ENCODE data around the gene CHST15.

The CHST15 gene

DNA sequence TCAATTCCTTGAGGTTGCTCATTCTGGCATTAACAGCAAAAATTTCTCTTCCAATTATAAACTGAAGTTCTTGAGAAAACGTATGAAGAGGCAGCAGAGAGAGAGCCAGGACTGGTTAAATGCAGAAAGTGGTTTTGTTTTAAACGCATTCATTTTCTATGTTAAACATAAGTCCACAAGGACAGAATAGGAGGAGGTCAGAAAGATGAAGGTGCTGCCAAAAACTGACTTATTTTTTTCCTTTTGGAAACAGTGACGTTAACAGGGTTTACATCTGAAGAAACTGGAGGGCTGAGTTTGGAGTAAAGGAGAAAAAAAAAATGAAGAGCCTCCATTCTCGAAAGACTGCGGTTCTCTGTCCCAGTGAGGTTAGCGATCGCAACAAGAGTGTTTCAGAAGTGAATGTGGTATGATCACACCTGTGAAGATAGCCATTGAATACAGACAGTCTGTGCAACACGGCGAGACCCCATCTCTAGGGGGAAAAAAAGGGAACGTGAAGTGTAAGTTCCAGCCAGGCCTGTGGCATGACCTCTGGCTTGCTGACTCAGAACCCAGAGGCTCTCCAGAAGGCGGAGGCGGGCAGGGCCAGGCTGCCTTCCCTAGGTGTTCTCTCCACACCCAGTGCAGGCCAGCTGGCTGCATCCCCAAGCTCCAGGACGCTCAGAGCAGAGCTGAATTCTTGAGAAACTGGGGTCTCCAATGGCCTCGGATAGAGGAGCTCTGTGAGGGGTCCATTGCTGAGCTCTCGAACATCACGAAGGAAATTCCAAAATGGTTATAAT lies 84.0 kb downstream of the CHST15 start:
- intact Hi-C loops (cut with micrococcal nuclease) = no loop called here
- Mint-ChIP-seq H3K4me1 (ENCODE audit: low read depth) (peaks cover 21% of the 10 kb centered on the region), H3K27ac (no peak overlapping the region), H3K9me3 (peaks cover 14% of the 10 kb centered on the region), H3K4me3 (no peak overlapping the region), H3K36me3 (ENCODE audit: low read depth) (peaks cover 81% of the 10 kb centered on the region), H3K27me3 (peaks cover 22% of the 10 kb centered on the region)

DNA sequence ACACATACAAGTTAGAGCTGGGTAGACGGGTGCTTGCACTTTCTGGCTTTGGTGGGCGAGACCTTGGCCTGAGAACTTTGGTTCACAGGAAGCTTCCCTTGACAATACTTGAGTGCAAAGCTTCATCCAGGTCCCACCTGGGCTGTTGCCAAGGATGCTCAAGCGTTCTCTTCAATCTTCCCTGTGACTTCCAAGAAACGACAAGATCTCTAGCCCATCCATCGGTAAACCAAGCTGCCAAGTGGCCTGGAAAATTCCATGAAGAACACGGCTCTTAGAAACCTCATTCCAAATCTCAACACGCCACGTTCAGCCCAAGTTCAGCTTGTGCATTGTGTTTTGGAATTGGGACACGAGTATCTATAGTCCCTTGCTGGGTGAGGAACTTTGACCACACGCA lies 84.7 kb downstream of the CHST15 start:
- H3K36me3 Mint-ChIP-seq (ENCODE audit: low read depth) = peaks cover 76% of the 10 kb centered on the region
- no peak overlapping the region for H3K27ac Mint-ChIP-seq
- H3K27me3 Mint-ChIP-seq = peaks cover 23% of the 10 kb centered on the region
- intact Hi-C loops (cut with micrococcal nuclease) = no loop called here
- no peak overlapping the region for H3K4me3 Mint-ChIP-seq
- peaks cover 8% of the 10 kb centered on the region for H3K9me3 Mint-ChIP-seq
- peaks cover 14% of the 10 kb centered on the region for H3K4me1 Mint-ChIP-seq (ENCODE audit: low read depth)

DNA sequence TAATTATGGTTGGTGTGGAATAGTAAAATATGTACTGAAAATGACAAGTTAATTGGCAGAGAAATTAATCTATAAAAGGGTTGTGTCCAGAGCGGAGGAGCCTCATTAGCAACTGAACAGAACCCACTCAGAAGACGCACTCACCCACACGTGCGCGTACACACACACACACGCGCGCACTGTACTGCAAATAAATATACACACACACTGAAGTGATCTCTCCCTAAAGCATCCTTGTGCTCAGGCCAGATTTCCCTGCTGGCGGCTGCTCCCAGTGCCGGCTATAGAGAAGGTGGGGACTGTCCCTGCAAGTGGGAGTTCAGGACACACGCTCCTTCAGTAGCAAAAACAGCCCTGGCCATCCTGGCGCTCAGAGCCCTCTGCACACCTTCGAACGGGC lies 85.2 kb downstream of the CHST15 start:
- intact Hi-C loops (cut with micrococcal nuclease) = no loop called here
- Mint-ChIP-seq H3K27ac (no peak overlapping the region), H3K9me3 (peaks cover 3% of the 10 kb centered on the region), H3K27me3 (peaks cover 23% of the 10 kb centered on the region), H3K4me3 (no peak overlapping the region), H3K4me1 (ENCODE audit: low read depth) (peaks cover 11% of the 10 kb centered on the region), H3K36me3 (ENCODE audit: low read depth) (peaks cover 71% of the 10 kb centered on the region)

DNA sequence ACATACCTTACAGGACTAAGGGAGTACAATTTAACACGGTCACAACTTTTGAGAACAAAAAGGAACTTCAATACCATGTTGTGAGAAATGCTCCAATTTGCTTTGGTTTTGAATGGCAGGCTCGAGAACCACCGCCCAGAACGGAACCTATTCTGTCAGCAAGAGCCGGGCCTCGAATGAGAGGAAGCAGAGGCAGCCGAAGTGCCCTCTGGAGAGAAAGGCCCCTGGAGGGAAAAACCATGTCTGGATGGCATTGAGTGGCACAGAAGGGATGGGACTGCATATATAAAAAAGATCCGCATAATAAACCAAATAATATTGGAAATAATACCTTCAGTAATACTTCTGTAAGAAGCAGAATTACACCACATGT lies 85.6 kb downstream of the CHST15 start:
- Mint-ChIP-seq H3K4me3 (no peak overlapping the region), H3K4me1 (ENCODE audit: low read depth) (peaks cover 11% of the 10 kb centered on the region), H3K36me3 (ENCODE audit: low read depth) (peaks cover 67% of the 10 kb centered on the region), H3K27me3 (peaks cover 23% of the 10 kb centered on the region), H3K27ac (no peak overlapping the region), H3K9me3 (no peaks in the 10 kb centered on the region)
- intact Hi-C loops (cut with micrococcal nuclease) = no loop called here

DNA sequence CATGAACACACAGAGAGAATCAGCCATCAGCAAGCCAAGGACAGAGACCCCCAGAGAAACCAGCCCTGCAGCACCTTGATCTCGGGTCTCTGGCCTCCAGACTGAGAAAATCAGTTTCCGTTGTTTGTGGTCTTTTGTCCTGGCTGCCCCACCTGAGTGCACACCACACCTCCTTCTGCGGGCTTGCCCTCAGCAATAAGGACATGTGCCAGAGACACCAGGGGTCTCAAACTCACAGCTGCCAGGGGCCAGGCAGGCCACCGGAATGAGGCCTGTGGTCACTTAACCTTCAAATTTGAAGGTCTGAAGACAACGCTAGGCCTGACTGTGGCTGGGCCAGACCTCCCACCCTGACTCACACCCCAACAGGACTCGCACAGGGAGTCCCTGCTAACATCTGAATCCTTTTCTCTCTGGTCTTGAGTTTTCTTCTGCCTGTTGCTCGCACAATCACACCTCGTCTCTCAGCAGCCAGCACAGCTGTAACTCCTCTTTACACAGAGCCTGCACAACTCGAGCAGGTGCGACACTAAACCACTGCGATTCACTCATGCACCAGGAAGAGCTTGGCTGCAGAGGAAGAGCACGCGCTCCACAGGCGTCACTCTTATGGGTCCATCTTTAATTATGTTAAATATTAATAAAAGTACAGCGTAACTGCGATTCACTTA lies 86.2 kb downstream of the CHST15 start:
- peaks cover 16% of the 10 kb centered on the region for H3K4me1 Mint-ChIP-seq (ENCODE audit: low read depth)
- peaks cover 66% of the 10 kb centered on the region for H3K36me3 Mint-ChIP-seq (ENCODE audit: low read depth)
- intact Hi-C loops (cut with micrococcal nuclease) = no loop called here
- peaks cover 24% of the 10 kb centered on the region for H3K27me3 Mint-ChIP-seq
- no peak overlapping the region for H3K4me3 Mint-ChIP-seq
- H3K9me3 Mint-ChIP-seq = no peaks in the 10 kb centered on the region
- H3K27ac Mint-ChIP-seq = no peak overlapping the region

DNA sequence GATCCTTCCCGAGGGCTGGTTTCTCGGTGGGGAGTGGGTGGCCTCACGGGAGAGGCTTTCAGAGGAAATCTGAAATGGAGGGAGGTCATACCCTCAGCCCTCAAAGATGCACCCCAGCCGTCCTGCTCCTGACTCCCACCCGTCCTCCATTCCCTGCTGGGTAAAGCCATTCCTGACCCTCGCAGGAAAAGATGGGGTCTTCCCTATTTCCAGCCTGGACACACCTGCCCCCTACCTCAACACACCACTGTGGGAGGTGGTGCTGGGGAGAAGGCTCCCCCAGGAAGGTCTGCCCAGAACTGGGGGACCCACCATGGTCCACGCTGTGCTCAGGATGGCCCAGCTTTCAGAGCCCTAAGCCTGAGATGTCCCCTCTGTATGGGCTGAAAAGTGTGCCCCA lies 86.9 kb downstream of the CHST15 start:
- no peak overlapping the region for H3K27ac Mint-ChIP-seq
- H3K4me1 Mint-ChIP-seq (ENCODE audit: low read depth) = peaks cover 22% of the 10 kb centered on the region
- peaks cover 23% of the 10 kb centered on the region for H3K27me3 Mint-ChIP-seq
- no peak overlapping the region for H3K4me3 Mint-ChIP-seq
- peaks cover 58% of the 10 kb centered on the region for H3K36me3 Mint-ChIP-seq (ENCODE audit: low read depth)
- intact Hi-C loops (cut with micrococcal nuclease) = no loop called here
- H3K9me3 Mint-ChIP-seq = no peaks in the 10 kb centered on the region

DNA sequence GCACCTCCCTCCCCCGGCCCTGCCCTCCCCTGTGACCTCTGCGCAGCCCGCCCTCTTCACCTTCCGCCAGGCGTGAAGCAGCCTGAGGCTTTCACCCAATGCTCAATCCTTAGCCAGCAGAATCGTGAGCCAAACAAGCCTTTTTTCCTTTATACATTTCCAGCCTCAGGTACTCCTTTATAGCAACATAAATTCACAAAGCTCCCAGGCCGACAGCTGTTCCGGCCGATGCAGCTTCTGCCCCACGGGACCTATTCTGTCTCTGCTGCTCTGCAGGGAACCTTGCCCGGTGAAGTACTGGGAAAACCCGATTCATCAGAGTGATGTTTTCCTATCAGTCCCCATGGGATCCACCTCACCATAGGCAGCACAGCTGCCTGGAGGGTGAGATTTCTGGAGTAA lies 87.4 kb downstream of the CHST15 start:
- Mint-ChIP-seq H3K27me3 (peaks cover 24% of the 10 kb centered on the region), H3K4me1 (ENCODE audit: low read depth) (peaks cover 27% of the 10 kb centered on the region), H3K9me3 (no peaks in the 10 kb centered on the region), H3K27ac (peak overlapping the region; percentile 39), H3K4me3 (no peak overlapping the region), H3K36me3 (ENCODE audit: low read depth) (peaks cover 53% of the 10 kb centered on the region)
- intact Hi-C loops (cut with micrococcal nuclease) = no loop called here

DNA sequence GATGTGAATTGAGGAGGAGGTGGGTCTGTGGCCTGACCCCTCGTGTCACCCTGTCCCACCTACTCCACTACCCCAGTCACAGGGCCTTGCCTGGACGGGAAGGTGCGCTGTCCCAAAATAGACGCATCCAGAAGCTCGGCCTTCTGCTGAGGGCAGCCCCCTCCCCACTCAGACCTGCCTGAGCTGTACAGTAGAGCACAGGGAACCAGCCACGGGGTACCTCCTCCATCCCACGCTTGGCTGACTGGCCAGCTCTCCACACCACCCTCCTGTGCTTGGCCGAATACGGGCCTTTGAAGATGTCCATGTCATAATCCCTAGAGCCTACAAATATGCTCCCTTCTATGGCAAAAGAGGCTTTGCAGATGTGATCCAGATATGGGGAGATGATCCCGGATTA lies 88.3 kb downstream of the CHST15 start:
- Mint-ChIP-seq H3K27me3 (peaks cover 25% of the 10 kb centered on the region), H3K4me1 (ENCODE audit: low read depth) (peaks cover 36% of the 10 kb centered on the region), H3K27ac (no peak overlapping the region), H3K4me3 (no peak overlapping the region), H3K9me3 (no peaks in the 10 kb centered on the region), H3K36me3 (ENCODE audit: low read depth) (peaks cover 45% of the 10 kb centered on the region)
- intact Hi-C loops (cut with micrococcal nuclease) = no loop called here

DNA sequence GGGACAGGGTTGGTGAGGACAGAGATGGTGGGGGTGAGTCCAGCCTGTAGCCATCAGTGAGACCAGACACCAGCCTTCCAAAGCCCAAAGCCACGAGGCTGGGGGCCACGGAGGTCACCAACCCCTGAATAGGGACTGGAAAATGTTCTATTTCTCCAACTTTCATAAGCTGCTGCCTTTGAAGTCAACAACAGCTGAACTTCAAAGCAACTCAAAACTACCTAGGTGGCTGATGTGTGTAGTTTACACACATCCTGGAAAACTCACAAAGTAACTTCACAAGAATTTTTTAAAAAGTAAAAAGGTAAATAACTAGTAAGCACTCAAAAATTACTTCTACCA lies 88.8 kb downstream of the CHST15 start:
- Mint-ChIP-seq H3K4me1 (ENCODE audit: low read depth) (peaks cover 38% of the 10 kb centered on the region), H3K27me3 (peaks cover 25% of the 10 kb centered on the region), H3K4me3 (no peak overlapping the region), H3K36me3 (ENCODE audit: low read depth) (peaks cover 40% of the 10 kb centered on the region), H3K27ac (no peak overlapping the region), H3K9me3 (no peaks in the 10 kb centered on the region)
- intact Hi-C loops (cut with micrococcal nuclease) = no loop called here

DNA sequence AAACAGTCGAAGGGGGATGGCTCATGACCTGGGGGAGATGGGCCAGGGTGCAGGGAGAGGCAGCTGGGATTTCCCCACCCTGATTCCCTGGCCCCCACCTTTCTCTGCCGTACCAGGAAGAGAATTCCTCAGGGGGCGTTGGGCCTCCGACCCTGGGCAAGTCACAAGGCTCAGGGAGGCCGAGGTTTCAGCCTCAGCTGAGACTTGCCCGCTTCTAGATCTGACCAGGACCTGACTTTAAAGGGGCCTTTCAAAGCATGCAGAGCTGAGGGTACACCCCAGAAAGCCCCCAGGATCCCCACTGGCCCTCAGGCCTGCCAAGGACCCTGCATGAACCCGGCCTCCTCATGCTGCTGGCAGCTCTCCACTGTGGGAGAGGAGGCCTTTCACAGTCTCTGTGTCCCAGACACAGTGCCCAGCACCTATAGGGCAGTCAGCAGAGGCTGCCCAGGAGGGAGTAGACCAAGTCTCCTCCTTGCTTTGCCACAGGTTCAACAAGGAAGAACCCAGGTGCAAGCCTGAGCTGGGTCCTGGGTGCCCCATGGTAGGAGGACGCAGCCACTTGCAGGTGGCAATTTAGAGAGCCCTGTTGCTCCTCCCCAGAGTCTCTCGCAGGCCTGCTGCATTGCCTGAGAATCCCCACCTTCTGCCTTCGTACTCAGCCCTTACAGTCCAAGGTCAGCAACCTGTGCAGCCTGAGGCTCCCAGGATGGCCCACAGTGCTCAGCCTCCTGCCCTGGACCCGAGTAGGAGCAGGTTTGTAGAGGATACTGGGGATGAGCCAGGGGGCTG lies 89.3 kb downstream of the CHST15 start:
- Mint-ChIP-seq H3K9me3 (no peaks in the 10 kb centered on the region), H3K4me3 (no peak overlapping the region), H3K27me3 (peaks cover 23% of the 10 kb centered on the region), H3K27ac (no peak overlapping the region), H3K4me1 (ENCODE audit: low read depth) (peaks cover 37% of the 10 kb centered on the region), H3K36me3 (ENCODE audit: low read depth) (peaks cover 34% of the 10 kb centered on the region)
- intact Hi-C loops (cut with micrococcal nuclease) = no loop called here

DNA sequence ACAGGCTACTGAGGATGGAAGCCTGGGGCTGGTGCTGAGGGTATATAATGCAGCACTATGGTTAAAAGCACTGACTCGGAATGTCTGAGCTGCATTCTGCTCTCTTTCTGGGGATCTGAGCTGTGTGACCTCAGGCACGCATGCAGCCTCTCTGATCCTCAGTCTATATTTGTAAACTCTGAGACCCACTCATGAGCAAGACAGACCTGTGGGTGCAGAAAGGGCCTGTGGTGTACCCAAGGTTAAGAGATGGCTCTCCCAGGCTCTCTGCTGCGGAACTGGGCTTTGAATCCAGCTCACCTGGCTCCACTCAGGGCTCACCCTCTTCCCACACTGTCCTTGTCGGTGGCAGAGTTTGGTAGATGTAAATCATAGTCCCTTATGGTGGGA lies 89.9 kb downstream of the CHST15 start:
- no peak overlapping the region for H3K27ac Mint-ChIP-seq
- intact Hi-C loops (cut with micrococcal nuclease) = no loop called here
- H3K4me1 Mint-ChIP-seq (ENCODE audit: low read depth) = peaks cover 40% of the 10 kb centered on the region
- H3K27me3 Mint-ChIP-seq = peaks cover 20% of the 10 kb centered on the region
- H3K36me3 Mint-ChIP-seq (ENCODE audit: low read depth) = peaks cover 29% of the 10 kb centered on the region
- no peak overlapping the region for H3K4me3 Mint-ChIP-seq
- no peaks in the 10 kb centered on the region for H3K9me3 Mint-ChIP-seq

DNA sequence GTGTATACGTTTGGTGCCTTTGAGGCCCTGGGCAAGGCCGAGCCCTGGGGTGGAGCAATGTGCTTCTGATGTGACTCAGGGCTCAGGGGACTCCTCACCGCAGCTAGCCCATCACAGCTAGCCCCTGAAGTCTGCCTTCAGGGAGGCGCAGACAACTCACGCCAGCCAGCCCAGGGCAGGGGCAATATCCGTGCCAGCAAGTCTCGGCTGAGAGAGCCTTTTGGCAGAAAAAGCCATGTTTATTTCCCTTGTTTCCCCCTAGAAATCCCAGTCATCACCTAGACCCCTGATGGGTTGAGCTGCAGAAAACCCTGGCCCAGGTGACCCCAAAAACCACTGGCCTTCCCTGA lies 90.4 kb downstream of the CHST15 start:
- H3K4me1 Mint-ChIP-seq (ENCODE audit: low read depth) = peaks cover 44% of the 10 kb centered on the region
- peaks cover 24% of the 10 kb centered on the region for H3K36me3 Mint-ChIP-seq (ENCODE audit: low read depth)
- H3K27ac Mint-ChIP-seq = no peak overlapping the region
- H3K4me3 Mint-ChIP-seq = no peak overlapping the region
- peaks cover 19% of the 10 kb centered on the region for H3K27me3 Mint-ChIP-seq
- intact Hi-C loops (cut with micrococcal nuclease) = no loop called here
- no peaks in the 10 kb centered on the region for H3K9me3 Mint-ChIP-seq

DNA sequence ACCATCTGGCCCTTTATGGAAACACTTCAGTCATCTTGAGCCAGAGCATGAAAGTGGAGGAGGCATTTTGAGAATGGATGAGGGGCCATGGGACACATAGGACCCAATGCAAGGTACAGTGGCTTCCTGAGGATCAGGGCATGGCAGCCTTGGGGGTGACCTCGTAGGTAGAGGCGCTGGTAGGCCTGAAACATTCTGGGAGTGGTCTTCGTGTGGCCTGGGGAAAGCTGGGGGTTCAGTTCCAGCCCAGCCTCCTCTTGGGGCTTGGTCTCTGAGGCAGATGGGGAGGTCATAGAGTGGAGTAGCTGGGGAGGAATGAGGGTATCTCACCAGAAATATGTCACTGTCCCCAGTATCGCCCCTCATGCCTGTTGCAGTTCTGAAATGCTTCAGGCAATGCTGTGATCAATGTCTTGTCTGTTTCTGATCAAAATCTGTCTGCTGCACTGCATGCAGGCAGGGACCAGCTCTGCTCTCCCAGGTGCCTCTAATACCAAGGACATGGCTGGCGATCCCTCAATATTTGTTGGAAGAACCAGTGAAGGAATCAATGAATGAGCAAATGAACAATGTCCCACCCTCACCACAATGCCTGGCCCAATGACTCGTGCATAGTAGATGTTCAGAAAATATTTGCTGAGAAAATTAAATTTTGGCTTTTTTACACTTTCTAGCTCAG lies 90.9 kb downstream of the CHST15 start:
- peaks cover 49% of the 10 kb centered on the region for H3K4me1 Mint-ChIP-seq (ENCODE audit: low read depth)
- peaks cover 19% of the 10 kb centered on the region for H3K36me3 Mint-ChIP-seq (ENCODE audit: low read depth)
- H3K27ac Mint-ChIP-seq = no peak overlapping the region
- no peaks in the 10 kb centered on the region for H3K9me3 Mint-ChIP-seq
- intact Hi-C loops (cut with micrococcal nuclease) = no loop called here
- peaks cover 19% of the 10 kb centered on the region for H3K27me3 Mint-ChIP-seq
- H3K4me3 Mint-ChIP-seq = no peak overlapping the region

Measured in dendritic cell treated with granulocyte-macrophage colony-stimulating factor and Interleukin-4, amounts not matched to agents 40 ng/mL and 50 ng/mL, for 4 days (primary cell).